H9 (cell line): ENCODE data around the gene CFAP299. TPM values are rescaled to one million over a fixed set of nuclear protein-coding genes. Genes with fewer than 3 reads are reported as not detected.

ENCODE experiments used
- DNase-seq: peaks from one replicate; pipeline ENCODE4 v3.0.0-alpha.2; 2017
- H2AFZ ChIP-seq: one replicate; pipeline ENCODE4 v1.6.1; 2013; ENCODE audit warnings: mild to moderate bottlenecking, low read length, control low read depth, moderate library complexity
- H2AK5ac ChIP-seq: 2 replicates; pipeline ENCODE4 v1.6.1; 2013; ENCODE audit warnings: low read length, control low read depth, mixed read lengths; ENCODE audit not compliant: insufficient read length
- H2BK120ac ChIP-seq: one replicate; pipeline ENCODE4 v1.6.1; 2013; ENCODE audit warnings: low read depth, mild to moderate bottlenecking, low read length, control low read depth, inconsistent platforms; ENCODE audit not compliant: poor library complexity, severe bottlenecking
- H2BK12ac ChIP-seq: 2 replicates; pipeline ENCODE4 v1.6.1; 2013; ENCODE audit warnings: low read length, control low read depth, mixed read lengths, low read depth; ENCODE audit not compliant: insufficient read length
- H2BK15ac ChIP-seq: 2 replicates; pipeline ENCODE4 v1.6.1; 2013; ENCODE audit warnings: low read depth, low read length, control low read depth
- H2BK20ac ChIP-seq: one replicate; pipeline ENCODE4 v1.6.1; 2013; ENCODE audit warnings: low read depth, mild to moderate bottlenecking, low read length, control low read depth, inconsistent platforms; ENCODE audit not compliant: poor library complexity, severe bottlenecking
- H2BK5ac ChIP-seq: 2 replicates; pipeline ENCODE4 v1.6.1; 2013; ENCODE audit warnings: low read length, control low read depth, mixed read lengths; ENCODE audit not compliant: insufficient read length
- H3K14ac ChIP-seq: 2 replicates; pipeline ENCODE4 v1.6.1; 2013; ENCODE audit warnings: low read length, control low read depth; ENCODE audit not compliant: insufficient read depth
- H3K18ac ChIP-seq: 2 replicates; pipeline ENCODE4 v1.6.1; 2013; ENCODE audit warnings: low read depth, mild to moderate bottlenecking, mixed read lengths, low read length, control low read depth; ENCODE audit not compliant: insufficient read length
- H3K23ac ChIP-seq: 2 replicates; pipeline ENCODE4 v1.6.1; 2013; ENCODE audit warnings: low read length, control low read depth, mixed read lengths, low read depth; ENCODE audit not compliant: insufficient read length
- H3K23me2 ChIP-seq: 2 replicates; pipeline ENCODE4 v1.6.1; 2013; ENCODE audit warnings: low read depth, mild to moderate bottlenecking, mixed read lengths, low read length, control low read depth; ENCODE audit not compliant: insufficient read length, poor library complexity, severe bottlenecking
- H3K27ac ChIP-seq: 2 replicates; pipeline ENCODE4 v1.5.1; 2013; ENCODE audit warnings: low read length, control low read depth, mixed read lengths, low read depth; ENCODE audit not compliant: insufficient read length
- H3K27me3 ChIP-seq: 2 replicates; pipeline ENCODE4 v1.6.1; 2013; ENCODE audit warnings: low read length, control low read depth, inconsistent platforms; ENCODE audit not compliant: insufficient read depth
- H3K4ac ChIP-seq: 2 replicates; pipeline ENCODE4 v1.6.1; 2013; ENCODE audit warnings: low read depth, mild to moderate bottlenecking, control low read depth, inconsistent platforms, low read length, moderate library complexity
- H3K4me1 ChIP-seq: 2 replicates; pipeline ENCODE4 v1.6.1; 2013; ENCODE audit warnings: low read length, control low read depth, inconsistent platforms; ENCODE audit not compliant: insufficient read depth
- H3K4me2 ChIP-seq: 2 replicates; pipeline ENCODE4 v1.6.1; 2013; ENCODE audit warnings: low read length, control low read depth, mixed read lengths; ENCODE audit not compliant: insufficient read length, insufficient read depth
- H3K56ac ChIP-seq: 2 replicates; pipeline ENCODE4 v1.6.1; 2013; ENCODE audit warnings: low read depth, mild to moderate bottlenecking, mixed read lengths, low read length, control low read depth; ENCODE audit not compliant: insufficient read length
- H3K79me1 ChIP-seq: 2 replicates; pipeline ENCODE4 v1.6.1; 2013; ENCODE audit warnings: low read depth, mild to moderate bottlenecking, moderate library complexity, low read length, control low read depth, inconsistent platforms; ENCODE audit not compliant: insufficient read depth, poor library complexity, severe bottlenecking
- H3K79me2 ChIP-seq: 2 replicates; pipeline ENCODE4 v1.6.1; 2013; ENCODE audit warnings: low read length, control low read depth, inconsistent platforms; ENCODE audit not compliant: insufficient read depth
- H3K9ac ChIP-seq: 2 replicates; pipeline ENCODE4 v1.6.1; 2013; ENCODE audit warnings: low read length, control low read depth, mixed read lengths; ENCODE audit not compliant: insufficient read length; ENCODE audit errors: extremely low read depth
- H3K9me3 ChIP-seq: one replicate; pipeline ENCODE4 v1.6.1; 2013; ENCODE audit warnings: low read depth, low read length, inconsistent platforms; ENCODE audit not compliant: control insufficient read depth
- H3T11ph ChIP-seq: one replicate; pipeline ENCODE4 v1.6.1; 2013; ENCODE audit warnings: mild to moderate bottlenecking, low read length, control low read depth, inconsistent platforms
- H4K20me1 ChIP-seq: one replicate; pipeline ENCODE4 v1.6.1; 2013; ENCODE audit not compliant: control insufficient read depth, insufficient read length, insufficient read depth
- H4K5ac ChIP-seq: 2 replicates; pipeline ENCODE4 v1.6.1; 2013; ENCODE audit warnings: low read depth, mild to moderate bottlenecking, mixed read lengths, low read length, control low read depth; ENCODE audit not compliant: insufficient read length
- H4K8ac ChIP-seq: replicated peaks from 2 replicates; pipeline ENCODE4 v1.6.1; 2013; ENCODE audit warnings: low read length, control low read depth, mixed read lengths, low read depth; ENCODE audit not compliant: insufficient read length
- H4K91ac ChIP-seq: 2 replicates; pipeline ENCODE4 v1.6.1; 2013; ENCODE audit warnings: low read depth, mild to moderate bottlenecking, moderate library complexity, mixed read lengths, low read length, control low read depth; ENCODE audit not compliant: insufficient read length
- H3K27ac Mint-ChIP-seq, 3 experiments: 2 replicates in 2 of 3; 3 replicates in 1 of 3; pipeline ENCODE4 v1.8.0; 2020 to 2021; ENCODE audit warnings: mixed read lengths in 3 of 3, mild to moderate bottlenecking in 1 of 3, moderate library complexity in 1 of 3
- H3K27me3 Mint-ChIP-seq: 2 replicates; pipeline ENCODE4 v1.8.0; 2021; ENCODE audit warnings: low read depth, mild to moderate bottlenecking, moderate library complexity, mixed read lengths
- H3K36me3 Mint-ChIP-seq, 3 experiments: 2 replicates in 2 of 3; 3 replicates in 1 of 3; pipeline ENCODE4 v1.8.0; 2020 to 2021; ENCODE audit warnings: low read depth in 3 of 3, mixed read lengths in 3 of 3; ENCODE audit not compliant: insufficient read depth in 1 of 3
- H3K4me1 Mint-ChIP-seq, 2 experiments: 2 replicates each; pipeline ENCODE4 v1.8.0; 2020; ENCODE audit warnings: mixed read lengths in 2 of 2
- H3K4me3 Mint-ChIP-seq, 2 experiments: 2 replicates in 1 of 2; 3 replicates in 1 of 2; pipeline ENCODE4 v1.8.0; 2020 to 2021; ENCODE audit warnings: mild to moderate bottlenecking in 2 of 2, mixed read lengths in 2 of 2, moderate library complexity in 1 of 2
- H3K9me3 Mint-ChIP-seq, 2 experiments: 2 replicates in 1 of 2; 3 replicates in 1 of 2; pipeline ENCODE4 v1.8.0; 2020; ENCODE audit warnings: mild to moderate bottlenecking in 2 of 2, mixed read lengths in 2 of 2, moderate library complexity in 1 of 2
- WGBS: extraction: QIAGEN DNeasy Blood & Tissue Kit; methylation state at CpG from one replicate; pipeline ENCODE4 v1.1.7; 2013; ENCODE audit warnings: missing lambda C conversion rate, low lambda C conversion rate, mixed read lengths; ENCODE audit not compliant: insufficient read length; ENCODE audit errors: extremely low coverage; 5-methylcytosine and 5-hydroxymethylcytosine counted together
- total RNA-seq: library from RNA; stranded (reverse); gene quantifications from 2 replicates; pipeline ENCODE4 v1.2.1, GENCODE V29; 2021
- TF ChIP-seq, protein P1 (sequence below): fragments of 200-600 bp; sonication (generic); conservative IDR thresholded peaks from 3 replicates; pipeline ENCODE4 v1.8.0; 2021; ENCODE audit warnings: antibody characterized with exemption, mild to moderate bottlenecking

CFAP299 gene
- total RNA-seq, 1 experiment from 2014 or later: not detected

GRCh38 chr4:80852061-80852460 is 516.5 kb downstream of the CFAP299 start:
- H3T11ph ChIP-seq: no peak overlapping the region

More at GRCh38 chr4:80852061-80852460, 516.5 kb downstream of the CFAP299 start:
- no CpG with 5 or more reads among the region's 2 CpGs for WGBS
- no peak for DNase-seq
- no peak overlapping the region for H3K56ac ChIP-seq
- H3K4me3 Mint-ChIP-seq: no peak overlapping the region
- no peak overlapping the region for H3K18ac ChIP-seq
- H2BK5ac ChIP-seq: no peak overlapping the region
- no peaks in the 10 kb centered on the region for H3K27me3 Mint-ChIP-seq
- H3K23ac ChIP-seq: no peak overlapping the region
- no peak overlapping the region for H3K14ac ChIP-seq
- H3K27me3 ChIP-seq: no peaks in the 10 kb centered on the region
- no peaks in the 10 kb centered on the region for H3K79me2 ChIP-seq
- no peak overlapping the region for H2AK5ac ChIP-seq
- H3K9me3 Mint-ChIP-seq: peaks cover 2 to 3% of the 10 kb centered on the region in 2 experiments; a peak in 4 of 5 replicates
- H2BK15ac ChIP-seq: no peak overlapping the region
- H3K27ac Mint-ChIP-seq: no peak overlapping the region
- H3K4me1 ChIP-seq: no peaks in the 10 kb centered on the region
- no peak overlapping the region for H3K9ac ChIP-seq
- H3K4me2 ChIP-seq: no peak overlapping the region
- no peak overlapping the region for H2BK120ac ChIP-seq
- H3K9me3 ChIP-seq: no peaks in the 10 kb centered on the region
- H3K23me2 ChIP-seq: no peaks in the 10 kb centered on the region
- H3K4ac ChIP-seq: no peak overlapping the region
- no peak overlapping the region for H2BK12ac ChIP-seq
- H2AFZ ChIP-seq: no peak overlapping the region
- H4K20me1 ChIP-seq: no peaks in the 10 kb centered on the region
- no peaks in the 10 kb centered on the region for H3K79me1 ChIP-seq
- no peak overlapping the region for H4K8ac ChIP-seq
- TF ChIP-seq, protein P1, sequence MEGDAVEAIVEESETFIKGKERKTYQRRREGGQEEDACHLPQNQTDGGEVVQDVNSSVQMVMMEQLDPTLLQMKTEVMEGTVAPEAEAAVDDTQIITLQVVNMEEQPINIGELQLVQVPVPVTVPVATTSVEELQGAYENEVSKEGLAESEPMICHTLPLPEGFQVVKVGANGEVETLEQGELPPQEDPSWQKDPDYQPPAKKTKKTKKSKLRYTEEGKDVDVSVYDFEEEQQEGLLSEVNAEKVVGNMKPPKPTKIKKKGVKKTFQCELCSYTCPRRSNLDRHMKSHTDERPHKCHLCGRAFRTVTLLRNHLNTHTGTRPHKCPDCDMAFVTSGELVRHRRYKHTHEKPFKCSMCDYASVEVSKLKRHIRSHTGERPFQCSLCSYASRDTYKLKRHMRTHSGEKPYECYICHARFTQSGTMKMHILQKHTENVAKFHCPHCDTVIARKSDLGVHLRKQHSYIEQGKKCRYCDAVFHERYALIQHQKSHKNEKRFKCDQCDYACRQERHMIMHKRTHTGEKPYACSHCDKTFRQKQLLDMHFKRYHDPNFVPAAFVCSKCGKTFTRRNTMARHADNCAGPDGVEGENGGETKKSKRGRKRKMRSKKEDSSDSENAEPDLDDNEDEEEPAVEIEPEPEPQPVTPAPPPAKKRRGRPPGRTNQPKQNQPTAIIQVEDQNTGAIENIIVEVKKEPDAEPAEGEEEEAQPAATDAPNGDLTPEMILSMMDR: no peak
- peaks cover 0 to 2% (median 0%) of the 10 kb centered on the region in 3 experiments; a peak in 1 of 7 replicates for H3K36me3 Mint-ChIP-seq
- no peak overlapping the region for H3K27ac ChIP-seq
- no peak overlapping the region for H4K5ac ChIP-seq
- no peaks in the 10 kb centered on the region for H3K4me1 Mint-ChIP-seq
- H4K91ac ChIP-seq: no peak overlapping the region
- H2BK20ac ChIP-seq: no peak overlapping the region
